Measurements from ENCODE around the gene SPZ1.
A peak's percentile ranks its signal among the peaks of the same experiment; 100 is the strongest.
"Not testable (repeated sequence)": the region's sequence is repeated elsewhere in the genome, so short reads cannot be mapped to it uniquely, and the experiment has no call there.

Gene SPZ1

GRCh38 chr5:80337379-80337778, 17.6 kb downstream of the SPZ1 start:
- DNase-seq (ENCODE audit: low read depth in 2 of 2), result no peak
- no peak for TF ChIP-seq CTCF (IDR thresholded peaks at IDR 0.05; ENCODE audit: low read depth, low read length)
- no peak overlapping the region for H3K4me3 ChIP-seq (replicated peaks in 1 of 2; ENCODE audit: low read depth in 2 of 2, low read length in 2 of 2)

- TF ChIP-seq CTCF (IDR thresholded peaks at IDR 0.05; ENCODE audit: low read depth, low read length), result no peak
- no peak for DNase-seq (ENCODE audit: low read depth in 2 of 2)
- H3K4me3 ChIP-seq (replicated peaks in 1 of 2; ENCODE audit: low read depth in 2 of 2, low read length in 2 of 2), result no peak overlapping the region
Observed at GRCh38 chr5:80339116-80339515, 19.3 kb downstream of the SPZ1 start.

- DNase-seq (ENCODE audit: low read depth in 2 of 2), result no peak
- no peak overlapping the region for H3K4me3 ChIP-seq (replicated peaks in 1 of 2; ENCODE audit: low read depth in 2 of 2, low read length in 2 of 2)
- TF ChIP-seq CTCF (IDR thresholded peaks at IDR 0.05; ENCODE audit: low read depth, low read length), result no peak
Observed at GRCh38 chr5:80341016-80341775, 21.4 kb downstream of the SPZ1 start.

GRCh38 chr5:80343067-80343466, 23.3 kb downstream of the SPZ1 start:
- no peak for DNase-seq (ENCODE audit: low read depth in 2 of 2)
- no peak overlapping the region for H3K4me3 ChIP-seq (replicated peaks in 1 of 2; ENCODE audit: low read depth in 2 of 2, low read length in 2 of 2)
- TF ChIP-seq CTCF (IDR thresholded peaks at IDR 0.05; ENCODE audit: low read depth, low read length), result no peak

- H3K4me3 ChIP-seq (replicated peaks in 1 of 2; ENCODE audit: low read depth in 2 of 2, low read length in 2 of 2), result no peak overlapping the region
- peak; percentile 2 to 10 for DNase-seq (ENCODE audit: low read depth in 2 of 2)
- TF ChIP-seq CTCF (IDR thresholded peaks at IDR 0.05; ENCODE audit: low read depth, low read length), result peak; percentile 36
Observed at GRCh38 chr5:80346055-80346454, 26.3 kb downstream of the SPZ1 start.

- TF ChIP-seq CTCF (IDR thresholded peaks at IDR 0.05; ENCODE audit: low read depth, low read length), result no peak
- no peak overlapping the region for H3K4me3 ChIP-seq (replicated peaks in 1 of 2; ENCODE audit: low read depth in 2 of 2, low read length in 2 of 2)
- no peak for DNase-seq (ENCODE audit: low read depth in 2 of 2)
Observed at GRCh38 chr5:80348171-80348570, 28.4 kb downstream of the SPZ1 start.

- DNase-seq (ENCODE audit: low read depth in 2 of 2); H3K4me3 ChIP-seq (replicated peaks in 1 of 2; ENCODE audit: low read depth in 2 of 2, low read length in 2 of 2): not testable (repeated sequence)
Observed at GRCh38 chr5:80351019-80351418, 31.2 kb downstream of the SPZ1 start.
